H9 (cell line): ENCODE data around the gene NCBP2L. TPM values are rescaled to one million over a fixed set of nuclear protein-coding genes. Genes with fewer than 3 reads are reported as not detected.

Source experiments
- DNase-seq: peaks from one replicate; pipeline ENCODE4 v3.0.0-alpha.2; 2017
- H2AFZ ChIP-seq: one replicate; pipeline ENCODE4 v1.6.1; 2013; ENCODE audit warnings: mild to moderate bottlenecking, low read length, control low read depth, moderate library complexity
- H2AK5ac ChIP-seq: 2 replicates; pipeline ENCODE4 v1.6.1; 2013; ENCODE audit warnings: low read length, control low read depth, mixed read lengths; ENCODE audit not compliant: insufficient read length
- H2BK120ac ChIP-seq: one replicate; pipeline ENCODE4 v1.6.1; 2013; ENCODE audit warnings: low read depth, mild to moderate bottlenecking, low read length, control low read depth, inconsistent platforms; ENCODE audit not compliant: poor library complexity, severe bottlenecking
- H2BK12ac ChIP-seq: 2 replicates; pipeline ENCODE4 v1.6.1; 2013; ENCODE audit warnings: low read length, control low read depth, mixed read lengths, low read depth; ENCODE audit not compliant: insufficient read length
- H2BK15ac ChIP-seq: 2 replicates; pipeline ENCODE4 v1.6.1; 2013; ENCODE audit warnings: low read depth, low read length, control low read depth
- H2BK20ac ChIP-seq: one replicate; pipeline ENCODE4 v1.6.1; 2013; ENCODE audit warnings: low read depth, mild to moderate bottlenecking, low read length, control low read depth, inconsistent platforms; ENCODE audit not compliant: poor library complexity, severe bottlenecking
- H2BK5ac ChIP-seq: 2 replicates; pipeline ENCODE4 v1.6.1; 2013; ENCODE audit warnings: low read length, control low read depth, mixed read lengths; ENCODE audit not compliant: insufficient read length
- H3K14ac ChIP-seq: 2 replicates; pipeline ENCODE4 v1.6.1; 2013; ENCODE audit warnings: low read length, control low read depth; ENCODE audit not compliant: insufficient read depth
- H3K18ac ChIP-seq: 2 replicates; pipeline ENCODE4 v1.6.1; 2013; ENCODE audit warnings: low read depth, mild to moderate bottlenecking, mixed read lengths, low read length, control low read depth; ENCODE audit not compliant: insufficient read length
- H3K23ac ChIP-seq: 2 replicates; pipeline ENCODE4 v1.6.1; 2013; ENCODE audit warnings: low read length, control low read depth, mixed read lengths, low read depth; ENCODE audit not compliant: insufficient read length
- H3K23me2 ChIP-seq: 2 replicates; pipeline ENCODE4 v1.6.1; 2013; ENCODE audit warnings: low read depth, mild to moderate bottlenecking, mixed read lengths, low read length, control low read depth; ENCODE audit not compliant: insufficient read length, poor library complexity, severe bottlenecking
- H3K27ac ChIP-seq: 2 replicates; pipeline ENCODE4 v1.5.1; 2013; ENCODE audit warnings: low read length, control low read depth, mixed read lengths, low read depth; ENCODE audit not compliant: insufficient read length
- H3K27me3 ChIP-seq: 2 replicates; pipeline ENCODE4 v1.6.1; 2013; ENCODE audit warnings: low read length, control low read depth, inconsistent platforms; ENCODE audit not compliant: insufficient read depth
- H3K4ac ChIP-seq: 2 replicates; pipeline ENCODE4 v1.6.1; 2013; ENCODE audit warnings: low read depth, mild to moderate bottlenecking, control low read depth, inconsistent platforms, low read length, moderate library complexity
- H3K4me1 ChIP-seq: 2 replicates; pipeline ENCODE4 v1.6.1; 2013; ENCODE audit warnings: low read length, control low read depth, inconsistent platforms; ENCODE audit not compliant: insufficient read depth
- H3K4me2 ChIP-seq: 2 replicates; pipeline ENCODE4 v1.6.1; 2013; ENCODE audit warnings: low read length, control low read depth, mixed read lengths; ENCODE audit not compliant: insufficient read length, insufficient read depth
- H3K56ac ChIP-seq: 2 replicates; pipeline ENCODE4 v1.6.1; 2013; ENCODE audit warnings: low read depth, mild to moderate bottlenecking, mixed read lengths, low read length, control low read depth; ENCODE audit not compliant: insufficient read length
- H3K79me1 ChIP-seq: 2 replicates; pipeline ENCODE4 v1.6.1; 2013; ENCODE audit warnings: low read depth, mild to moderate bottlenecking, moderate library complexity, low read length, control low read depth, inconsistent platforms; ENCODE audit not compliant: insufficient read depth, poor library complexity, severe bottlenecking
- H3K79me2 ChIP-seq: 2 replicates; pipeline ENCODE4 v1.6.1; 2013; ENCODE audit warnings: low read length, control low read depth, inconsistent platforms; ENCODE audit not compliant: insufficient read depth
- H3K9ac ChIP-seq: 2 replicates; pipeline ENCODE4 v1.6.1; 2013; ENCODE audit warnings: low read length, control low read depth, mixed read lengths; ENCODE audit not compliant: insufficient read length; ENCODE audit errors: extremely low read depth
- H3K9me3 ChIP-seq: one replicate; pipeline ENCODE4 v1.6.1; 2013; ENCODE audit warnings: low read depth, low read length, inconsistent platforms; ENCODE audit not compliant: control insufficient read depth
- H3T11ph ChIP-seq: one replicate; pipeline ENCODE4 v1.6.1; 2013; ENCODE audit warnings: mild to moderate bottlenecking, low read length, control low read depth, inconsistent platforms
- H4K20me1 ChIP-seq: one replicate; pipeline ENCODE4 v1.6.1; 2013; ENCODE audit not compliant: control insufficient read depth, insufficient read length, insufficient read depth
- H4K5ac ChIP-seq: 2 replicates; pipeline ENCODE4 v1.6.1; 2013; ENCODE audit warnings: low read depth, mild to moderate bottlenecking, mixed read lengths, low read length, control low read depth; ENCODE audit not compliant: insufficient read length
- H4K8ac ChIP-seq: replicated peaks from 2 replicates; pipeline ENCODE4 v1.6.1; 2013; ENCODE audit warnings: low read length, control low read depth, mixed read lengths, low read depth; ENCODE audit not compliant: insufficient read length
- H4K91ac ChIP-seq: 2 replicates; pipeline ENCODE4 v1.6.1; 2013; ENCODE audit warnings: low read depth, mild to moderate bottlenecking, moderate library complexity, mixed read lengths, low read length, control low read depth; ENCODE audit not compliant: insufficient read length
- H3K27ac Mint-ChIP-seq, 3 experiments: 2 replicates in 2 of 3; 3 replicates in 1 of 3; pipeline ENCODE4 v1.8.0; 2020 to 2021; ENCODE audit warnings: mixed read lengths in 3 of 3, mild to moderate bottlenecking in 1 of 3, moderate library complexity in 1 of 3
- H3K27me3 Mint-ChIP-seq: 2 replicates; pipeline ENCODE4 v1.8.0; 2021; ENCODE audit warnings: low read depth, mild to moderate bottlenecking, moderate library complexity, mixed read lengths
- H3K36me3 Mint-ChIP-seq, 3 experiments: 2 replicates in 2 of 3; 3 replicates in 1 of 3; pipeline ENCODE4 v1.8.0; 2020 to 2021; ENCODE audit warnings: low read depth in 3 of 3, mixed read lengths in 3 of 3; ENCODE audit not compliant: insufficient read depth in 1 of 3
- H3K4me1 Mint-ChIP-seq, 2 experiments: 2 replicates each; pipeline ENCODE4 v1.8.0; 2020; ENCODE audit warnings: mixed read lengths in 2 of 2
- H3K4me3 Mint-ChIP-seq, 2 experiments: 2 replicates in 1 of 2; 3 replicates in 1 of 2; pipeline ENCODE4 v1.8.0; 2020 to 2021; ENCODE audit warnings: mild to moderate bottlenecking in 2 of 2, mixed read lengths in 2 of 2, moderate library complexity in 1 of 2
- H3K9me3 Mint-ChIP-seq, 2 experiments: 2 replicates in 1 of 2; 3 replicates in 1 of 2; pipeline ENCODE4 v1.8.0; 2020; ENCODE audit warnings: mild to moderate bottlenecking in 2 of 2, mixed read lengths in 2 of 2, moderate library complexity in 1 of 2
- CTCF ChIP-seq: fragments of 200-600 bp; sonication (generic); conservative IDR thresholded peaks from 3 replicates; pipeline ENCODE4 v1.8.0; 2021; ENCODE audit warnings: antibody characterized with exemption, mild to moderate bottlenecking
- WGBS: extraction: QIAGEN DNeasy Blood & Tissue Kit; methylation state at CpG from one replicate; pipeline ENCODE4 v1.1.7; 2013; ENCODE audit warnings: missing lambda C conversion rate, low lambda C conversion rate, mixed read lengths; ENCODE audit not compliant: insufficient read length; ENCODE audit errors: extremely low coverage; 5-methylcytosine and 5-hydroxymethylcytosine counted together
- total RNA-seq: library from RNA; stranded (reverse); gene quantifications from 2 replicates; pipeline ENCODE4 v1.2.1, GENCODE V29; 2021

Gene NCBP2L
- total RNA-seq, 1 experiment from 2014 or later, result not detected

DNA sequence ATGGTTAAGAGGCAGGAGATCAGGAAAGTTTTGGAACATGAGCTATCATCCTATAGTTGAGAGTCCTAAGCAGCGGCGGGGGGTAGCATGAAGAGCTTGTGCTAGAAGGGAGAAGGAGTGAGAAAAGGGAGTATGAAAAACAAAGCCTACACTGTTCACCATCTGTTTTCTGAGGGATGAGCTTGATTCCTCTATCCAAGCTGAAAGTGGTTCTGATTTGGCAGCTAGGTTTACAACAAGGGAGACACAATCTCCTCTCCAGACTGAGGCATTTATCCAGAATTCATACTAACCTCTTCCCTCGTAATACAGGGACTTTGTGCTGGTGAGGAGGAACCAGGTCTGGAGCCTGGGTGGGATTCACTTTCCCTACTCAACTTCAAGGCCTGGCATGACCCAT is 25.5 kb upstream of the NCBP2L start:
- Histone ChIP-seq H3K4me1 (peaks cover 6% of the 10 kb centered on the region; the same call in 1 of the 2 replicates), H2AFZ (no peak overlapping the region), H3K9me3 (no peaks in the 10 kb centered on the region), H2BK12ac (no peak overlapping the region), H3K9ac (no peak overlapping the region), H4K91ac (no peak overlapping the region), H2AK5ac (no peak overlapping the region), H3K18ac (no peak overlapping the region), H4K20me1 (no peaks in the 10 kb centered on the region), H3K4ac (no peak overlapping the region), H3K79me1 (no peaks in the 10 kb centered on the region), H3K14ac (no peak overlapping the region), H2BK15ac (no peak overlapping the region), H3K27ac (no peak overlapping the region), H4K8ac (no peak overlapping the region), H3K23me2 (no peaks in the 10 kb centered on the region), H3K4me2 (no peak overlapping the region), H3K79me2 (no peaks in the 10 kb centered on the region), H4K5ac (no peak overlapping the region), H3K56ac (no peak overlapping the region), H3T11ph (no peak overlapping the region), H2BK20ac (no peak overlapping the region), H3K23ac (no peak overlapping the region), H3K27me3 (no peaks in the 10 kb centered on the region), H2BK120ac (no peak overlapping the region), H2BK5ac (no peak overlapping the region)
- Mint-ChIP-seq H3K27me3 (peaks cover 3% of the 10 kb centered on the region; the same call in 1 of the 2 replicates), H3K4me1 (peaks cover 17 to 26% of the 10 kb centered on the region in 2 experiments), H3K9me3 (peaks cover 0 to 47% of the 10 kb centered on the region in 2 experiments; a peak in 2 of 5 replicates), H3K36me3 (peaks cover 0 to 2% (median 0%) of the 10 kb centered on the region in 3 experiments; a peak in 2 of 7 replicates), H3K4me3 (no peak overlapping the region), H3K27ac (no peak overlapping the region)
- TF ChIP-seq CTCF, result no peak
- no peak for DNase-seq
- no CpG with 5 or more reads among the region's 3 CpGs for WGBS
